LNCAP (cell line): Measurements from ENCODE around the gene CHM.

Experiments used
- TF ChIP-seq, protein P1 (sequence below): fragments of 450-650 bp; IDR thresholded peaks from 2 replicates; pipeline ENCODE4 v1.5.1; 2017; ENCODE audit warnings: mild to moderate bottlenecking

The CHM gene

DNA sequence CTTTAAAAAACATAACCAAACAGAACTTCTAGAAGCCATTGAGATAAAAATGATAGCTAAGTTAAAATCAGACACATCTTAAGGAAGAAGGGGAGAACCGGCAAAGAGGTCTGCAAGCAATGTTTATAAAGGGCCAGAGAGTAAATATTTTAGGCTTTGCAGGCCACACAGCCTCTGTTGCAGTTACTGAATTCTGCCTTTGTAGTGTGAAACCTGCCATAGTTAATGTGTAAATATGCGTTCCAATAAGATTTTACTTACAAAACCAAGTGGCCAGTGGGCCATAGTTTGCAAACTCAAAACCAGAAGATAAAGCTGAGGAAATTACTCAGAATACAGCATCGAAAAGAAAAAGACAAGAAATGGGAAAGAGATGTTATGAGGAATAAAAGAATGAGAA, 33.6 kb downstream of the CHM start:
- TF ChIP-seq, protein P1, sequence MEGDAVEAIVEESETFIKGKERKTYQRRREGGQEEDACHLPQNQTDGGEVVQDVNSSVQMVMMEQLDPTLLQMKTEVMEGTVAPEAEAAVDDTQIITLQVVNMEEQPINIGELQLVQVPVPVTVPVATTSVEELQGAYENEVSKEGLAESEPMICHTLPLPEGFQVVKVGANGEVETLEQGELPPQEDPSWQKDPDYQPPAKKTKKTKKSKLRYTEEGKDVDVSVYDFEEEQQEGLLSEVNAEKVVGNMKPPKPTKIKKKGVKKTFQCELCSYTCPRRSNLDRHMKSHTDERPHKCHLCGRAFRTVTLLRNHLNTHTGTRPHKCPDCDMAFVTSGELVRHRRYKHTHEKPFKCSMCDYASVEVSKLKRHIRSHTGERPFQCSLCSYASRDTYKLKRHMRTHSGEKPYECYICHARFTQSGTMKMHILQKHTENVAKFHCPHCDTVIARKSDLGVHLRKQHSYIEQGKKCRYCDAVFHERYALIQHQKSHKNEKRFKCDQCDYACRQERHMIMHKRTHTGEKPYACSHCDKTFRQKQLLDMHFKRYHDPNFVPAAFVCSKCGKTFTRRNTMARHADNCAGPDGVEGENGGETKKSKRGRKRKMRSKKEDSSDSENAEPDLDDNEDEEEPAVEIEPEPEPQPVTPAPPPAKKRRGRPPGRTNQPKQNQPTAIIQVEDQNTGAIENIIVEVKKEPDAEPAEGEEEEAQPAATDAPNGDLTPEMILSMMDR, result no peak

DNA sequence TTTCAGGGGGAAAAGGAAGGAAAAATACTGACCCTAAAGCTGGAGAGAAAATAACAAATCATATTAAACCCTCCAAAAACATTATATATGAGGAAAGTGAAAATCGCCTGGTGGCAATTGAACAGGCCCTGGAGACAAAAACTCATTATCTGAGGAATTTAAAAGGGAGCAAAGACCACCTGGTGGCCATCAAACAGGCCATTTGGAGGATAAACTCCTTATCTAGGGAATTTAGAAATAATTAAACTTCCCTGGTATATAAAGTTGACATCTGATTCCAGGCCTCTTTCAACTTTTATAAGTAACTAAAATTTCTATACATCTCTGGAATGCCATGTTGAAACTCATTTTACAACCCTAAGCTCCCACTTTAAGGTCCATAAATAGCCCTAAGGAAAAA, 35.2 kb downstream of the CHM start:
- TF ChIP-seq, protein P1, result no peak

GRCh38 chrX:86002076-86002896, 45.1 kb downstream of the CHM start:
- TF ChIP-seq, protein P1, result no peak

DNA sequence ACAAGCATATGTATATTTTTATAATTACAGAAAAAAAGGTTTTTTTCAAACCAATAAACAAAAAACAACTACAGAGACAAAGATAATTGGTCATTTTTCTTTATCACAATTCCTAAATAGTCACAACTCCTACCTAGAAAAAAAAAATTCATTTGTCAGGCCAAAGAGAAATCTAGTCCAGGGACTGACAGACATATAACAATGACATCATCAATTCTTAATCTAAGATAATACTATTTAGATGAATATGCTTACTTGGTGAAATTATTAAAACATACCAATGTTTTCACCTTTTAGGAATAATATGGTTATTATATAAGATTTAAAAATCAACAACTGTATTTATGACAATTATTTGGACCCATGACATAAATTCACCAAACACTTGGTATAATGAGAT, 48.4 kb downstream of the CHM start:
- TF ChIP-seq, protein P1, result no peak

GRCh38 chrX:85996555-85996954, 50.8 kb downstream of the CHM start:
- TF ChIP-seq, protein P1, result no peak

- TF ChIP-seq, protein P1, result no peak
These were observed 51.7 kb downstream of the CHM start for GRCh38 chrX:85995641-85996040.

DNA sequence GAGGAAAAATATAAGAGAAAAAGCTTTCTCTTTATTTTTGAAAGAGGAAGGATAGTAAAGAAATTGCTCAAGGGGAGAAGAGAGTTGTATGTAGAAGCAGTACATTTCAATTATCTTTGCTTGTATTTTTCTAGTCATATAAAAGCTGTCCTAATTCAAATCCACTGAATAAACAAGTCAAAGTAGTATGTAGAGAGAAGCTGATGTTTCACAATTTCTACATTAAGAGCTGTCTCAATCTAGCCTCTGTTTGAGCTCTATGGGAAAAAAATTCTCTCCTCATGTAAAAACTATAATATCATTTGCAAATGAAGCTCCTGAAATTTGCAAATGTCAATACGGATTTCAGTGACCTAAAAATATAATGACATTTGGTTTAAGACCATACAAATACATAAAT, 52.6 kb downstream of the CHM start:
- TF ChIP-seq, protein P1, result no peak
